ENCODE results near the gene PLEKHG3. TPM values are rescaled to one million over a fixed set of nuclear protein-coding genes. Genes with fewer than 3 reads are reported as not detected.
"Not testable (repeated sequence)": the region's sequence is repeated elsewhere in the genome, so short reads cannot be mapped to it uniquely, and the experiment has no call there.

The PLEKHG3 gene
- 10 to 100 TPM; 54.6 to 58.1 TPM for total RNA-seq
- long read RNA-seq, donor 1, partial matches to known transcripts: 16 of 17 reads
- long read RNA-seq, donor 1, other reads (novel, unspliced or antisense): 1 of 17 reads
- long read RNA-seq, donor 2, partial matches to known transcripts: 16 of 24 reads
- long read RNA-seq, donor 2, other reads (novel, unspliced or antisense): 7 of 24 reads

- intact Hi-C loops (cut with DNase I): no loop called here
- DNase-seq (ENCODE audit: low spot score): peak; percentile 91
Measured at GRCh38 chr14:64704143-64704742, at the start of gene PLEKHG3. Gene PLEKHG3, plus strand, starts transcription at chr14:64704424. Its CDS starts 23,208 bp downstream, at chr14:64727632.

- no peak for DNase-seq (ENCODE audit: low spot score)
- intact Hi-C loops (cut with DNase I): no loop called here
Measured at GRCh38 chr14:64654901-64655300, 49.3 kb upstream of the PLEKHG3 start.

GRCh38 chr14:64656986-64657385, 47.2 kb upstream of the PLEKHG3 start:
- no peak for DNase-seq (ENCODE audit: low spot score)
- intact Hi-C loops (cut with DNase I): no loop called here

GRCh38 chr14:64658201-64658600, 46.0 kb upstream of the PLEKHG3 start:
- DNase-seq (ENCODE audit: low spot score): no peak
- intact Hi-C loops (cut with DNase I): no loop called here

- intact Hi-C loops (cut with DNase I); DNase-seq (ENCODE audit: low spot score): not testable (repeated sequence)
Measured at GRCh38 chr14:64658700-64659264, 45.4 kb upstream of the PLEKHG3 start.

- no peak for DNase-seq (ENCODE audit: low spot score)
- intact Hi-C loops (cut with DNase I): no loop called here
Measured at GRCh38 chr14:64659366-64659765, 44.9 kb upstream of the PLEKHG3 start.

GRCh38 chr14:64663174-64663573, 41.0 kb upstream of the PLEKHG3 start:
- intact Hi-C loops (cut with DNase I): no loop called here
- DNase-seq (ENCODE audit: low spot score): peak; percentile 11

- DNase-seq (ENCODE audit: low spot score): no peak
- intact Hi-C loops (cut with DNase I): loop anchor here (5.0 to 10.0 kb wide), 2 partner anchors 91 to 213 kb away; no protein-coding TSS in a partner anchor
Measured at GRCh38 chr14:64671591-64671990, 32.6 kb upstream of the PLEKHG3 start.

- intact Hi-C loops (cut with DNase I): loop anchor here (2.0 to 10.0 kb wide), 3 partner anchors 89 to 211 kb away; no protein-coding TSS in a partner anchor
- DNase-seq (ENCODE audit: low spot score): no peak
Measured at GRCh38 chr14:64673316-64673715, 30.9 kb upstream of the PLEKHG3 start.

GRCh38 chr14:64673748-64674147, 30.5 kb upstream of the PLEKHG3 start:
- intact Hi-C loops (cut with DNase I): loop anchor here (2.0 to 10.0 kb wide), 3 partner anchors 89 to 211 kb away; no protein-coding TSS in a partner anchor
- no peak for DNase-seq (ENCODE audit: low spot score)

GRCh38 chr14:64674829-64675228, 29.4 kb upstream of the PLEKHG3 start:
- intact Hi-C loops (cut with DNase I): loop anchor here (5.0 to 10.0 kb wide), 2 partner anchors 87 to 210 kb away; no protein-coding TSS in a partner anchor
- no peak for DNase-seq (ENCODE audit: low spot score)

GRCh38 chr14:64675312-64675711, 28.9 kb upstream of the PLEKHG3 start:
- intact Hi-C loops (cut with DNase I): loop anchor here in 1 of 2 donors (10.0 kb wide), 1 partner anchor 209 kb away; no protein-coding TSS in a partner anchor

GRCh38 chr14:64676410-64677008, 27.7 kb upstream of the PLEKHG3 start:
- intact Hi-C loops (cut with DNase I): loop anchor here in 1 of 2 donors (10.0 kb wide), 1 partner anchor 208 kb away; no protein-coding TSS in a partner anchor
- DNase-seq (ENCODE audit: low spot score): no peak

More at GRCh38 chr14:64675312-64675711, 28.9 kb upstream of the PLEKHG3 start:
- DNase-seq (ENCODE audit: low spot score): no peak

- DNase-seq (ENCODE audit: low spot score): peak; percentile 82
- intact Hi-C loops (cut with DNase I): no loop called here
Measured at GRCh38 chr14:64680013-64680713, 24.1 kb upstream of the PLEKHG3 start.

GRCh38 chr14:64680714-64681065, 23.5 kb upstream of the PLEKHG3 start:
- intact Hi-C loops (cut with DNase I): no loop called here
- no peak for DNase-seq (ENCODE audit: low spot score)

- intact Hi-C loops (cut with DNase I): no loop called here
- DNase-seq (ENCODE audit: low spot score): peak; percentile 94
Measured at GRCh38 chr14:64681796-64682710, 22.2 kb upstream of the PLEKHG3 start.

- intact Hi-C loops (cut with DNase I): no loop called here
- no peak for DNase-seq (ENCODE audit: low spot score)
Measured at GRCh38 chr14:64682843-64683242, 21.4 kb upstream of the PLEKHG3 start.

- no peak for DNase-seq (ENCODE audit: low spot score)
- intact Hi-C loops (cut with DNase I): no loop called here
Measured at GRCh38 chr14:64683264-64683663, 21.0 kb upstream of the PLEKHG3 start.

Measured in posterior vena cava (tissue), 2 donors.